ENCODE measurements around the gene LPP.

LPP gene

DNA sequence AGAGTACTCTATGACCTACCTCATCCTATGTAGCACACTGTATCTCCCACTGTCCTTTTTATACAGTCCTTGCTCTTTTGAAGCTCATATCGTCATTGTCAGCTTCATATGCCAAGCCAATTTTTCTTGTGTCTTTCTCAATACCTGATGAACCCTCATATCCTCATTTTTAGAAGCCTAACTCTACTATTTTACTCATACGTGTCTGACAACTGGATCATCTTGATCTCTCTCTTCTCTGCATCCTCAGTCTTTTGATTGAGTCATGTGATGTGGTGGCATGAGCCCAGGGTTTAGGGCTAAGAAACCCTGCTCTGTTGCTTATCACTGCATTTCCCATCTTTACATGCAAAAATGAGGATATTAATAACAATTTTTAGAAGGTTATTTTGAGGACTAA is 352.0 kb downstream of the LPP start:
- DNase-seq (ENCODE audit: low read depth in 1 of 2, low spot score in 1 of 2), result no peak

DNA sequence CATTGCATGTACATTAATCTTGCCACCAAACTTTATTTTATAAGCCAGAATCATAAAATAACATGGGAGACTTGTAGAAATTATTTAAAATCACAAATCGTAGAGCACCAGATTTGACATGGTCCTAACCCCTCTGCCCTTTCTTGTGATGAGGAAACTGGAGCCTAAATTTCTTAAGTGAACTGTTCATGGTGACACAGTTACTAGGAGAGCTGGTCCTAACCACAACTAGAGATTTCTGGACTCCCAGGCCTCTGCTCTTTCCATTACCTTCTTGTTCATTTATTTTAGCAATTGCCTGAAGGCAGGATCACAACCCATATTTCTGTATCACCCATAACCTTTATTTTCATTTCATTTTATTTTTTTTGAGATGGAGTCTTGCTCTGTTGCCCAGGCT is 352.5 kb downstream of the LPP start:
- no peak for DNase-seq (ENCODE audit: low read depth in 1 of 2, low spot score in 1 of 2)

DNA sequence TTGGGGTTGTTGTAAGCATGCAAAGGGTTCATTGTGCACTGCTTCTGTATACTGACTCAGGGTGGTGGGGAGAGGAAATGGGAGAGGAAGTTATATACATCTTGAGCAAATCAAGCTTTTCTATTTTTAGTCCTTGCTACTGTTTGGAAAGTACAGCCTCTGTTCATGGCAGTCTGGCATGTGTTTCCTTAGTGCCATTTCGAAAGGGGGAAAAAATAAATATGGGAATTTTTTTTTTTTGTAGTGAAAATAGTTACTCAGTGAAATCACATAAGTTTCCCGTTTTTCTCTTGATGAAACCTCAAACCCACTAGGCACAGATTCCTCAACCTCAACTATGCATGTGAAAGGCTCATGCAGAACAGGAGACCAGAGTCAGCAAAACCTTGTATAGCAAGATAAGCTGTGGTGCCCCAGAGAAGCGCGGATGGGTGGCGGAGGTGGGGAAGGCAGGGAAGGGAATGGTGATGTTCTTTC is 353.3 kb downstream of the LPP start:
- no peak for DNase-seq (ENCODE audit: low read depth in 1 of 2, low spot score in 1 of 2)

DNA sequence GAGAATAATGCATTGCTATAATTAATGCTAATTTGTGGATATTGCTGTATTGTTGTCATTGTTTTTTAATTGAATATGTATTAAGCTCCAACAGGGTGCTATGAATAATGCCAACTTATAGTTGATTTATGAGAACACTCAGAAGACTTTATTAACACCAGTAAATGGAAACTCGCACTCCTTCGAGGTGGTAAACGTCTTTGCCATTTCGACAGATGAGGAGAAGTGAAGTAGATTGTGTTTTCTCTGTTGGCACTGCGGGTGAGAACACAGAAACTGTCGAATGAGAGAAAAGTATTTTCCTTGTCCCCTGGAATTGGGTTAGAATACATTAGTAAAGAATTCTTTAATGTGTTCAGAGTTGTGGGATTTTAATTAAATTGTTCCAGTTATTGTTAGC is 354.5 kb downstream of the LPP start:
- no peak for DNase-seq (ENCODE audit: low read depth in 1 of 2, low spot score in 1 of 2)

DNA sequence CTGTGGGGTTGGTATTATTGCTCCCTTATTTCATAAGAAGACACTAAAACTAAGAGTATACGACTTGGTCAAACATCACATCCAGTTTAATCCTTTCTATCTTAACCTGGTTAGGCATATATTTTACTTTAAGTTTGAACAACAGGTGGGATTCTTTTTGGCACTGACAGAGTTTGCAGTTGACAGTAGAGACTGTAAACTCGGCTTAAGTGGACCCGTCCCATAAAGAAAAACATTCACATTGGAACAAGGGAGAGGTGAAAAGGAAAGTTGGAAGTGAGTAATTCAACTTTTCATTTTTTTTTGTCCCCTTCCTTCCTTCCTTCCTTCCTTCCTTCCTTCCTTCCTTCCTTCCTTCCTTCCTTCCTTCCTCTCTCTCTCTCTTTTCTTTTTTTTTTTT is 355.4 kb downstream of the LPP start:
- DNase-seq (ENCODE audit: low read depth in 1 of 2, low spot score in 1 of 2), result no peak

DNA sequence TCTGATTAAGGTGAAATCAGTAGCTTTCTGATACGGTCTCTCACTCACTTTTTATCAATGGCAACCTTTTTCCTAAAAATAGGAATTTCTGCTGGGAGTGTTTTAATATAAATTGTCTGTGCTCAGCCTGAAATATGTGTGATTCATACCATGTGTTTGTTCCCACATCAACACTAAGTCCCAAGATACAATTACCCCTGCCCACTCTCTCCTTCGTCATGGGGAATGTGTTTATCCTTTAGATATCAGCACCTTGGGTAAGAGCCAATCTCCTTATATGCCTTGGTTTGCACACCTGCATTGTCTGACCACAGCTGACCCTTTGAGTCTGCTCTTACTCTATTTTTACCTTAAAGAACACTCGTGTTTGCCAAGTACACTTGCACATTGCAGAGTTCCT is 356.4 kb downstream of the LPP start:
- no peak for DNase-seq (ENCODE audit: low read depth in 1 of 2, low spot score in 1 of 2)

DNA sequence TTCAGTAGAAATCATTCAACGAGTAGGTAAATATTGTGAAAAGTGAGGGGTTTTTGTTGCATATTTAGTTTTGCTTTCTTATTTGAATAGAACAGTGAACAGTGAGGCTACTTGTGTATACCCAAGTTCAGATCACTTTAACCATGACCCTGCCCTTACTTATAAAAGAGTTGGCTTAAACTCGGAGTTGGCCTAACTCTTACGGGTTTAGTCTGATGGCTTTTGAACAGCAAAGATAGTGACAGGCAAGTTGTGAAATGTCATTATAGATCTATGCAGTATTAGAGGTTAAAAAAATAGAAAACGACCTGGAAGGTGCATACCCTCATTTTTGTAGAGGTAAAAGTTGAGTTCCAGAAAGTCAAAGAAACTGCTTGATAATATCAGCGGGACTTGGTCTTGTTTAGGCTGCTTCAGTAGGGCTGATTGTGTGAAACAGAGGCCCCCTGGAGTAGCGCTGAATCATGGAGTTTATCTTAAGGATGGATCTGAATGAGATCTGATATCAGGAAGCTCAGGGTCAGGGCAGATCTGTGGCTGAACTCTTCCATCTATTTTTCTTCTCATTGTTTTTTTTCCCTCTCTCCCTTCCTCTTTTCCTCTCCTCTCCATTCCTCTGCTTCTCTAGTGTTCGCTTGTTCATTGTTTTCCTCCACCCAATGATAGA is 359.8 kb downstream of the LPP start:
- DNase-seq (ENCODE audit: low read depth in 1 of 2, low spot score in 1 of 2), result no peak

DNA sequence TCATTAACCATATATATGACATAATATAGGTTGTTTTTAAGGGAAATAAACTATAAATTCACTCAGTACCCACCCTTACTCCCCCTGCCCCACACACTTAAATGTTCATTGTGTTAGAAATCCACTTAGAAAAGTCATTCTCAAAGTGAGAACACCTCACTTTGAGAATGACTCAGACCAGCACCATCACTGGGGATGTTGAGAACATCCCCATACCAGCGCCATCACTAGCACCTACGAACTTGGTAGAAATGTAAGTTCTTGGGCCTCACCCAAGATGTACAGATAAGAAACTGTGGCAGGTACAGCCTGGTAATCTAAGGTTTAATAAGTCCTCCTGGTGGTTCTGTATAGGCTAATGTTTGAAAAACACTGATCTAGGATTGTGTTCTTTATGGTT is 362.6 kb downstream of the LPP start:
- no peak for DNase-seq (ENCODE audit: low read depth in 1 of 2, low spot score in 1 of 2)

DNA sequence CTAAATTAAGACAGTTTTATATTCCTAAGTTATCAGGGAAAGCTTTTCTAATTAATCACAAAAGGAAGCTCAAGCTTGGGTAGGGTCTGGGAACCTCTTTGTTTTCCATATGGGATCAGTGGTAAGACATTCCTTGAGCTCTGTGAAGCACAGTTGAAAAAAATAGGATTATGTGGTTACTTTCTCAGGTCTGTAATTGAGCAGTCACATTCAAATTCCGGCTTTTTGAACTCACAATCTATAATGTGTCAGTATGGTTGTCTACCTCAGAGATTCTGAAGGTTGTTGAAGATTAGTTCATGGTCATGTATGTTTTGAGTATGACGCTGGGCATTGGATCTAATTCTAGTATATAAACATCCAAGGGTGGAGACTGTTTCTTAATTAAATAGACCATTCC is 364.5 kb downstream of the LPP start:
- no peak for DNase-seq (ENCODE audit: low read depth in 1 of 2, low spot score in 1 of 2)

DNA sequence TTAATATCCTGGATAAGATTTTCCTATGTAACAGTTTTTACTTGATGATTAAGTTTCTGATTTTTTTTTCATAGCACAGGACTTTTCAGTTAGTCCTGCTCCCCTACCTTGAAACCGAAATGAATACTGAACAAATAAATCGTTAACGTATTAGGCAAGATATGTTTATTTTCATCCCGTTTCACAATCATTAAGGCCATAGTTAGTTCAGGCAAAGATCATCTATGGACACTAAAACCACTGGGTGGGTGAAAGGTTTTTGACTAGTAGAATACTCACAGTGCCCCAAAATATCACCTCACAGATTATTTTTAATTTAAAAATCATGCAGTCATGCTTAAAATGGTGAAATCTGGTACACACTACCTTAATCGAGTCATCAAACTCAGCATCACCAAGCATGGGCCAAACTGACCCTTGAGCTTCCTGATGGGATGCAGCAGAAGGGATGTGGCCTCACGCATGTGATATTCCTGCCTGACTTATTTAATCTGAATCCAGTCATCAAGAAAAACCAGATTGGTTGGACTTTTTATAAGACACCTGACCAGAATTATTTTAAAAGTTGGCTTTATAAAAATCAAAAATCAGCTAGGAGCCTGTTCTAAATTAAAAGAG is 365.0 kb downstream of the LPP start:
- DNase-seq (ENCODE audit: low read depth in 1 of 2, low spot score in 1 of 2), result no peak

DNA sequence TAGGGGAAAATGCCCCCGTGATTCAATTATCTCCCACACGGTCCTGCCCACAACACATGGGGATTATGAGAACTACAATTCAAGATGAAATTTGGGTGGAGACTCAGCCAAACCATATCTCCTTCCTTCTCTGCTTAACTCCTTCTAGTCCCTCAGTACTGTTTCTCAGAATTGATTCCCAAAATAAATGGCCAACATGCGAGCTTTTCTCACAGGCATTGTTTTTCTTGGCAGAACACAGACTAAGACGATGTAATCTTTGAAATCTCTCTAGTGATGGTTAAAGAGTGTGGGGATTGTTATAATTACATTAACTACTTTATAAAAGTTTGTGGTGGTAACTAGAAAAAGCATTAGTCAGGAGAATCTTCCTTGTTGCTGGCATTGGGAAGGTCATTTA is 366.5 kb downstream of the LPP start:
- DNase-seq (ENCODE audit: low read depth in 1 of 2, low spot score in 1 of 2), result no peak

DNA sequence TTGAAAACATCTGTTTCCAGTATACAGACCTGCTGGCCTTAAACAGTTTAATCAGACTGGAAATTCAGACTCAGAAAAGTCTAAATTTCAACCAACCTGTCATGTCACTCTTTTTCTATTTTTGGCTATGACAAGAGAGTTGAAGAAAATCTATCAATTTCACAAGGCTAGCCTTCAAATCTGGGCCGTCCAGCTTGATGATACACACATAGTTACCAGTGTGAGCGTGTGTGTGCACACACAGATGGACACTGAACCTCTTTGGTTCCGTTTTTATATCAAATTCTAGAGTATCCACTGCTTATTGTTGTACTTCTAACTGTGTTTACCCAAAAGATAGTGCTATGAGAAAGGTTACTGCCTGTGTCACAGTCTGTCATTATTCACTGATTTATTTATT is 368.2 kb downstream of the LPP start:
- DNase-seq (ENCODE audit: low read depth in 1 of 2, low spot score in 1 of 2), result no peak

DNA sequence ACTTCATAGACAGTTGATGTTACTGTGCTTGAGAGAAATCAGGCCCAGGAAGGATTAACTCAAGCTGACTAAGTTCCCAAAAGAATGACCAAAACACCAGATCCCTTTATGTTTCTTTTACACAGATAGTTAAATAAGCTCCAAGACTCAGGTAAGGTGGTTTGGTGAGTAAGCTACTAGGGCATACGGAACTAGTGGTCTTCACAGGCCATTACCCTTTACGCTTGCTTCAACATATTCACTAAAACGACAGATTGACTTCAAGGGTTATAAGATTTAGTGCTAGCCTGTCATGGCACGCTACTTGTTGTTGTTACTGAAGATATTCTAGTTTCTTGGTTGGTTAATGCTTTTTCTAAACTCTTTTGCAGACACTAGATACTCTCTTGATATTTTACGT is 369.3 kb downstream of the LPP start:
- DNase-seq (ENCODE audit: low read depth in 1 of 2, low spot score in 1 of 2), result no peak

DNA sequence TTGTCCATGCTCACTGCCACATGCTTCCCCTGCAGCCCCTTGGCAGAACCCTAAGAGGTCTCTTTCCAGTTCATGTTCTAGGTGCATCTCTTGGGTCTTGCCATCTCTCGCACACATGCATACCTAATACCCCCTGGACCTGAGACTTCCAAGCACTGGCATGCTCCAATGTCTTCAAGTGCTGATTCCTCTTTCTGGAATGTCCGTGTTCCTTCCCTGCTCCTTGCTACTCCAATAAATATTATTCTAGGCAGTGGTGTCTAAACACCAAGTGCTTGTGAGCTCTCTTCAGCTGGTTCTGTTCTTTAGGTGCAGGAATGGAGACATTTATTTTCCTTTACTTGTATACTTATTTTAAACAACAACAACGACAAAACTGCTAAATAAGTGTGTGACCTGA is 370.1 kb downstream of the LPP start:
- DNase-seq (ENCODE audit: low read depth in 1 of 2, low spot score in 1 of 2), result no peak

DNA sequence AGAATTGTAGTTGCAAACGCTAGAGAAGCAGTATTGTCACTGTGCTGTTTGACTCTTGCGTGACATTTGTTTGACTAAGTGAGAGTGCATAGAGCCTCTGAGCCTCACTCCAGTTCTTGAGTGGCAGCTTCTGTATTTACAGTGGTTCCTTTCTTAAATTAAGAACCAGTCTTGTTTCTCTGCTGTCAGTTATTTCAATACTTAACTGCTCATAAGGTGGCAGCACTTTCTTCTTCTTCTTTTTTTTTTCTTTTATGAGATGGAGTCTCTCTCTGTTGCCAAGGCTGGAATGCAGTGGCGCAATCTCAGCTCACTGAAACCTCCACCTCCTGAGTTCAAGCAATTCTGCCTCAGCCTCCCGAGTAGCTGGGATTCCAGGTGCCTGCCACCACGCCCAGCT is 372.1 kb downstream of the LPP start:
- DNase-seq (ENCODE audit: low read depth in 1 of 2, low spot score in 1 of 2), result no peak

DNA sequence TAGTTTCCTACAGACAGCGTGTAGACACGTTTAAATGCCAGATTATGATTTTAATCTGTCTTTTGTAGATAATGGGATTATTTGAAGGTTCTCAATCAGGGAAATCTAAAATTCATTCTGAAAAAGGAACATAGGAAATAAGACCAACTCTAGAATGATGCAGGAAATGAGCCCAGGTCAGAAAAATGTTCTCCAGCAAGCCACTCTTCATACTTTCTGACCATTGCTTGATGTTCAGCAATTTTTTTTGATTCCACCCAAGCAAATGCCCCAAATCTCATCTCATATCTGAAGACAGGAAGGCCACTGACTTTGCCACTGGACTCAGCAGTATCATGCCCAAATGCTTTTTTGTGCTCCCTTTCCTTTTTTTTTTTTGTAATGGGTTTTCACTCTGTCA is 373.4 kb downstream of the LPP start:
- DNase-seq (ENCODE audit: low read depth in 1 of 2, low spot score in 1 of 2), result no peak

DNA sequence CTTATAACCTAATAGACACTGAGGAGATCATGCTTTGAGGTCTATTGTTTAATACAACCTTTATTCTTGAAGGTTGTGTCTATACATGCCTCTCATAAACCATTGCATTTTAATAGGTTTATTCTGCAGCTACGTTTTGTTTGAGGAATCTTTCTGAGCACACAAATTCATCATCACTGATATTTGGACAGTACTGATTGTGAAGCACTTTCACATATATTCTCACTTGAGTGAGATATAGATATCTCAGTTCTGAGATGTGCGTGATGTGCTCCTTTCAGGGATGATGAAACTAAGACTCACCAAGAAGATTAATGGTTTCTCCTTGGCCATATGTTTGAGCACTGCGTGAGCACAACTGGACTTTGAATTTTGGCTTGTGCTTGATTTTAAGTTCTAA is 374.4 kb downstream of the LPP start:
- DNase-seq (ENCODE audit: low read depth in 1 of 2, low spot score in 1 of 2), result no peak

DNA sequence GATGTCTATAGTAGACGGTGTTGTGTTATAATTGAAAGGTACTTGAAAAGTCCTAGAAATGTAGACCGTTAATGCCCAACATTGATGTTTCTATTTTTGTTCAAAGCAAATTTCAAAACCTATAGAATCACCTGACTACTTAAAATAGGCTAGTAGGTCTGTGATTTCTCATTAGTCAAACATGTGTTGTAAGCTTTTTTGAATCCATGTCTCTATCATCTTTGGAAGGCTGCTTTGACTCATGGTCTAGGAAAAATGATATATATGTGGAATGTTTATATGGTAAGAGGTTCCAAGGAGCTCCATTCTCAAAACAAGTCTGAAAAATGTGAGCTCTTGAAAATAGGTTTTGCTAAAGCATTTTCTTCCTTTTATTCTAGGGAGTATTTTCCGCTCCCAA is 375.3 kb downstream of the LPP start:
- DNase-seq (ENCODE audit: low read depth in 1 of 2, low spot score in 1 of 2), result no peak

DNA sequence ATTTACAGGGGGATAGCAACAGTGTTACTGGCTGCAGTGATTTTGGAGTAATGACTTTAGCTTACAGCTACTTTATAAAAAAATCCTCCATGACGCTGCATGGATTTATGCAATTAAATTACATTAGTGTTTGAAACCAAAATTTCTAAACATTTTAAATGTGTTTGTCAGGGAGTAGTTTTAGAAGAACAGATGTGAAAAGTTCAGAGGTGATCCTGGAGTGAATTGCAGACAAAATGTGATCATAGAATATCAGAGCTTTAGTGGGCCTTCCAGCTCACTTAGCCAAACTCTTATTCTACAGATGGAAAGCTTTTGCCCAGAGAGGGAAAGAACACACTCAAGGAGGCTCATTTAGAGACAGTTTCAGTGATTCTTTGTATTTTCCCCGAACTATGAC is 376.3 kb downstream of the LPP start:
- no peak for DNase-seq (ENCODE audit: low read depth in 1 of 2, low spot score in 1 of 2)

DNA sequence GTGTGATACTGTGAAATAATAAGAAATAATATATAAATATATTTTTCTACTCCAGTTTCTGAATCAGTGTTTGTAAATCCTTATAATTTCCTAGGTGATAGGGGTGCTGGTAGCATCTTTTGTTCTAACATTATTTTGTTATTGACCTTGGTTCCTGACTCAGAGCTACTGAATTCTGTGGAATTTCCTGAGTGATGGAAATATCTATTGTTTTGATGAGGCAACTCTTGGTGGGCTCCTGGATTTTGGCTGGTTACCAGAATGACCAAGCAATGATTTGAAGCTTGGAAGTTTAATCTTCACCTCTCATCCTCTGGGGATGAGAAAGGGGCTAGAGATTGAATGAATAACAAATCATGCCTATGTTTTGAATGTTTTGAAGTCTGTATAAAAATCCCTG is 377.3 kb downstream of the LPP start:
- DNase-seq (ENCODE audit: low read depth in 1 of 2, low spot score in 1 of 2), result no peak

DNA sequence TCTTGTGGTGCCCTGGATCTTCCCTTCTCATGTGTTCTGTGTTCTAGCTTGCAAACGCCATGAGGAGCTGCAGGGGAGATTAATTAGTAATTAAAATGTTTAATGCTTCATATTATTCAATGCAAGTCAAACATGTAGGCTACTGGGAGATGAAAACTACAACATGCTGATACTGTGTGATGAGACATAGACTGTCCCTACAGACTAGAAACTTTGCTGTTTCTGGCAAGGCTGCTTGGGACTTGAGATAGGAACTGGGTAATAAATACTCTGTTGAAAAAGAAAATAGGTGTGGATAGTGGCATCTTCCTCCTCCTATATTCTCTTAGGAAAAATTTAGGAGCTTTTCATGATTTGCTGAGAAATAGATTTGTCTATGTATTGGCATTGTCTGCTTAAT is 379.2 kb downstream of the LPP start:
- DNase-seq (ENCODE audit: low read depth in 1 of 2, low spot score in 1 of 2), result no peak

DNA sequence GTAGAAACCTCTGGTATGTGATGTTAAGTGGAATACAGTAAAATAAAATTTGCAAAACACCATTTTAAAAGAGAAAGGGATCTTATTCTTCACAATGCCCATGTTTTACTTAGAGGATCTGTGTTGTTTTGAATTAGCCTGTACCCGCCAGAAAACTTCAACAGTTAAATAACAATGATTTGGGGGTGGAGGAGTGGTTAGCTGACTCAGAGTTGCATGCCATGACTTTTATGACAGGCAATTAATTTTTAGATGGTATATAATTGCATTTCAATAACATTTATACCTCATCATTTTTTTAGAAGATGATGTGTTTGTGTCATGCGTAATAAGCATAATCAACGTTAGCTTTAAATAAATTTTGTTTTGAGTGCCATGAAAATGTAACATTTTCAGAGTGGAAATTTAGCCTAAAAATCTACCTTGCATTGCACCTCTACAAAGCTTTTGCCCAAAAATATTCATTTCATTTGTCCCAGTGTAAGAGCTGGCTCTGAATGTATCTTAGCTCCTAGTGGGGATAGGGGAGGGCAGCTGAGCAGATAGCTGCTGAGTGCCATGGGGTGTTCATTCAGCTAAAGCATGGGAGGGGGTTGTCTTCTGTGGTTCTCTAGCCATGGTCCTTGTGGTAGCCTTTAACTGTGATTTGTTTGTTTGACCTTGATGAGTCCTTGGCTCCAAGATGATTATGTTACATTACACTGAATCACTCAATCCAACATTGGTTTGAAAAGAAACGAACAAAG is 379.8 kb downstream of the LPP start:
- DNase-seq (ENCODE audit: low read depth in 1 of 2, low spot score in 1 of 2), result no peak

DNA sequence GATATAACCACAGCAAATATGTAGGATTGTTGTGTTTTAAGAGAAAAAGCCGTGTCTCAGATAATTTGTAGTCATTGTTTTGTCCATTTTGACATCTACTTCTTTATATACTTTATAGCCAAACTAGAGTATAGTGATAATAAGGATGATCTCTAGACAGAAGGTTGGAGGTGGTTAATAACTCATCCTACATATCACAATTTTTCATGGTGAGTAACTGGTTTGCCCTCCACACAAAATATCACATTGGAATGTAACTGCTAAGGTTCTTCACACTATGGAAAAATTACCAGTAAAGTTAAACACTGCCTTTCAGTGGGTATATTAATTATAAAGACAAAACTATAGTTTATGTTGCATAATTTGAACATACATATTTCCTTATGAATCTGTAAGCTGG is 380.7 kb downstream of the LPP start:
- DNase-seq (ENCODE audit: low read depth in 1 of 2, low spot score in 1 of 2), result no peak
